Parathyroid adenoma (tissue), 2 donors: ENCODE measurements around the gene R3HDM2.

Source experiments
- H2AFZ ChIP-seq: fragments of 300-600 bp; sonication (generic); one replicate; pipeline ENCODE4 v1.7.0; 2017; ENCODE audit warnings: antibody characterized with exemption, mild to moderate bottlenecking
- H3K27ac ChIP-seq: fragments of 300-600 bp; sonication (generic); one replicate; pipeline ENCODE4 v1.7.0; 2017
- H3K27me3 ChIP-seq: fragments of 300-600 bp; sonication (generic); one replicate; pipeline ENCODE4 v1.7.0; 2017; ENCODE audit warnings: low read length; ENCODE audit not compliant: control insufficient read depth, insufficient read depth
- H3K36me3 ChIP-seq: fragments of 300-600 bp; sonication (generic); one replicate; pipeline ENCODE4 v1.7.0; 2017; ENCODE audit warnings: low read length; ENCODE audit not compliant: control insufficient read depth, insufficient read depth
- H3K4me1 ChIP-seq: fragments of 300-600 bp; sonication (generic); one replicate; pipeline ENCODE4 v1.7.0; 2017; ENCODE audit warnings: control low read depth
- H3K4me2 ChIP-seq: fragments of 300-600 bp; sonication (generic); one replicate; pipeline ENCODE4 v1.7.0; 2017; ENCODE audit warnings: low read length
- H3K4me3 ChIP-seq: fragments of 300-600 bp; sonication (generic); one replicate; pipeline ENCODE4 v1.7.0; 2017; ENCODE audit warnings: low read depth, low read length
- H3K79me2 ChIP-seq: fragments of 300-600 bp; sonication (generic); one replicate; pipeline ENCODE4 v1.7.0; 2017; ENCODE audit warnings: control low read depth
- H3K9ac ChIP-seq: fragments of 300-600 bp; sonication (generic); one replicate; pipeline ENCODE4 v1.7.0; 2017; ENCODE audit warnings: mild to moderate bottlenecking
- H3K9me3 ChIP-seq: fragments of 300-600 bp; sonication (generic); one replicate; pipeline ENCODE4 v1.7.0; 2017; ENCODE audit warnings: low read length; ENCODE audit not compliant: control insufficient read depth
- TF ChIP-seq, protein P1 (sequence below): fragments of 300-600 bp; sonication (generic); IDR thresholded peaks from one replicate; pipeline ENCODE4 v1.7.0; 2017; ENCODE audit warnings: antibody characterized with exemption, mild to moderate bottlenecking
- donor health status: primary hyperparathyroidism.

The R3HDM2 gene

DNA sequence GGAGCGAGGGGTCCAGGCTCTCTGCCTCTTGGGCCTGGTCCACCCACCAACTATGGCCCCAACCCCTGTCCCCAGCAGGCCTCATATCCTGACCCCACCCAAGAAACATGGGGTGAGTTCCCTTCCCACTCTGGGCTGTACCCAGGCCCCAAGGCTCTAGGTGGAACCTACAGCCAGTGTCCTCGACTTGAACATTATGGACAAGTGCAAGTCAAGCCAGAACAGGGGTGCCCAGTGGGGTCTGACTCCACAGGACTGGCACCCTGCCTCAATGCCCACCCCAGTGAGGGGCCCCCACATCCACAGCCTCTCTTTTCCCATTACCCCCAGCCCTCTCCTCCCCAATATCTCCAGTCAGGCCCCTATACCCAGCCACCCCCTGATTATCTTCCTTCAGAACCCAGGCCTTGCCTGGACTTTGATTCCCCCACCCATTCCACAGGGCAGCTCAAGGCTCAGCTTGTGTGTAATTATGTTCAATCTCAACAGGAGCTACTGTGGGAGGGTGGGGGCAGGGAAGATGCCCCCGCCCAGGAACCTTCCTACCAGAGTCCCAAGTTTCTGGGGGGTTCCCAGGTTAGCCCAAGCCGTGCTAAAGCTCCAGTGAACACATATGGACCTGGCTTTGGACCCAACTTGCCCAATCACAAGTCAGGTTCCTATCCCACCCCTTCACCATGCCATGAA is 40.3 kb upstream of the R3HDM2 start:
- H3K27me3 ChIP-seq: peaks cover 5% of the 10 kb centered on the region
- no peak overlapping the region for H3K27ac ChIP-seq
- TF ChIP-seq, protein P1, sequence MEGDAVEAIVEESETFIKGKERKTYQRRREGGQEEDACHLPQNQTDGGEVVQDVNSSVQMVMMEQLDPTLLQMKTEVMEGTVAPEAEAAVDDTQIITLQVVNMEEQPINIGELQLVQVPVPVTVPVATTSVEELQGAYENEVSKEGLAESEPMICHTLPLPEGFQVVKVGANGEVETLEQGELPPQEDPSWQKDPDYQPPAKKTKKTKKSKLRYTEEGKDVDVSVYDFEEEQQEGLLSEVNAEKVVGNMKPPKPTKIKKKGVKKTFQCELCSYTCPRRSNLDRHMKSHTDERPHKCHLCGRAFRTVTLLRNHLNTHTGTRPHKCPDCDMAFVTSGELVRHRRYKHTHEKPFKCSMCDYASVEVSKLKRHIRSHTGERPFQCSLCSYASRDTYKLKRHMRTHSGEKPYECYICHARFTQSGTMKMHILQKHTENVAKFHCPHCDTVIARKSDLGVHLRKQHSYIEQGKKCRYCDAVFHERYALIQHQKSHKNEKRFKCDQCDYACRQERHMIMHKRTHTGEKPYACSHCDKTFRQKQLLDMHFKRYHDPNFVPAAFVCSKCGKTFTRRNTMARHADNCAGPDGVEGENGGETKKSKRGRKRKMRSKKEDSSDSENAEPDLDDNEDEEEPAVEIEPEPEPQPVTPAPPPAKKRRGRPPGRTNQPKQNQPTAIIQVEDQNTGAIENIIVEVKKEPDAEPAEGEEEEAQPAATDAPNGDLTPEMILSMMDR: no peak
- H3K4me2 ChIP-seq: no peak overlapping the region
- H2AFZ ChIP-seq: no peak overlapping the region
- H3K4me1 ChIP-seq: peaks cover 11% of the 10 kb centered on the region
- no peaks in the 10 kb centered on the region for H3K79me2 ChIP-seq
- no peaks in the 10 kb centered on the region for H3K36me3 ChIP-seq
- no peak overlapping the region for H3K9ac ChIP-seq
- no peak overlapping the region for H3K4me3 ChIP-seq
- no peaks in the 10 kb centered on the region for H3K9me3 ChIP-seq

DNA sequence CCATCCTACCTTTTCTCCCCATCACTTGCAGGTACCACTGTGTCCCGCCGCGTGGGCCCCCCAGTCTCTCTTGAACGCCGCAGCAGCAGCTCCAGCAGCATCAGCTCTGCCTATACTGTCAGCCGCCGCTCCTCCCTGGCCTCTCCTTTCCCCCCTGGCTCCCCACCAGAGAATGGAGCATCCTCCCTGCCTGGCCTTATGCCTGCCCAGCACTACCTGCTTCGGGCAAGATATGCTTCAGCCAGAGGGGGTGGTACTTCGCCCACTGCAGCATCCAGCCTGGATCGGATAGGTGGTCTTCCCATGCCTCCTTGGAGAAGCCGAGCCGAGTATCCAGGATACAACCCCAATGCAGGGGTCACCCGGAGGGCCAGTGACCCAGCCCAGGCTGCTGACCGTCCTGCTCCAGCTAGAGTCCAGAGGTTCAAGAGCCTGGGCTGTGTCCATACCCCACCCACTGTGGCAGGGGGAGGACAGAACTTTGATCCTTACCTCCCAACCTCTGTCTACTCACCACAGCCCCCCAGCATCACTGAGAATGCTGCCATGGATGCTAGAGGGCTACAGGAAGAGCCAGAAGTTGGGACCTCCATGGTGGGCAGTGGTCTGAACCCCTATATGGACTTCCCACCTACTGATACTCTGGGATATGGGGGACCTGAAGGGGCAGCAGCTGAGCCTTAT is 39.6 kb upstream of the R3HDM2 start:
- TF ChIP-seq, protein P1: no peak
- Histone ChIP-seq H3K79me2 (no peaks in the 10 kb centered on the region), H3K36me3 (no peaks in the 10 kb centered on the region), H3K9ac (no peak overlapping the region), H3K4me1 (peaks cover 7% of the 10 kb centered on the region), H3K9me3 (no peaks in the 10 kb centered on the region), H2AFZ (no peak overlapping the region), H3K27ac (no peak overlapping the region), H3K27me3 (peaks cover 4% of the 10 kb centered on the region), H3K4me3 (no peak overlapping the region), H3K4me2 (no peak overlapping the region)

DNA sequence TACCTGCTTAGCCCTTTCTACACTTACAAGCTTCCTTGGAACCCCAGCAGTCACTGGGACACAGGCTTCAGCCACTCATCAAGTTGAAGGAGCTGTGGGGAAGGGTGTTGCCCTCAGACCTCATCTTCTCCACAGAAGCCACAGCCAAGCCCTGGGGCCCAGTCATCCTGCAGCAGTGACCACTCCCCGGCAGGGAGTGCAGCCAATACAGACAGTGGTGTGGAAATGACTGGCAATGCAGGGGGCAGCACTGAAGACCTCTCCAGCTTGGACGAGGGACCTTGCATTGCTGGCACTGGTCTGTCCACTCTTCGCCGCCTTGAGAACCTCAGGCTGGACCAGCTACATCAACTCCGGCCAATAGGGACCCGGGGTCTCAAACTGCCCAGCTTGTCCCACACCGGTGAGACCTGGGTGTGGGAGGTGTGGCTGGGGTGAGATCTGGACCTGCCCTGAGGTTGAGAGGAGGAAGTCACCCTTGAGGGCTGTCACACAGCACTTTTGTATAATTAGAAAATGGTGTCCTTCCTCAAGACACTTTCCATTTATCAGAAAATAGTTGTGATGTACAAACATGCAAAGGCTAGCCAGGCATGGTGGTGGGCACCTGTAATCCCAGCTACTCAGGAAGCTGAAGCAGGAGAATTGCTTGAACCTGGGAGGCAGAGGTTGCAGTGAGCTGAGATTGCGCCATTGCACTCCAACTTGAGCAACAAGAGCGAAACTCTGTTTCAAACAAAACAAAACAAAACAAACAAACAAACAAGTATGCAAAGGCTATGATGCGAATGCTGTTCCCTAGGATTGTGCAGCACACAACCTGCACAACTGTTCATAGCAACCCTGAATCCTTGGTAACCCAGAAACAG is 38.7 kb upstream of the R3HDM2 start:
- TF ChIP-seq, protein P1: no peak
- Histone ChIP-seq H3K27ac (no peak overlapping the region), H3K4me2 (no peak overlapping the region), H3K27me3 (no peaks in the 10 kb centered on the region), H3K36me3 (no peaks in the 10 kb centered on the region), H3K4me1 (peaks cover 2% of the 10 kb centered on the region), H3K9me3 (no peaks in the 10 kb centered on the region), H3K9ac (no peak overlapping the region), H2AFZ (no peak overlapping the region), H3K4me3 (no peak overlapping the region), H3K79me2 (no peaks in the 10 kb centered on the region)

DNA sequence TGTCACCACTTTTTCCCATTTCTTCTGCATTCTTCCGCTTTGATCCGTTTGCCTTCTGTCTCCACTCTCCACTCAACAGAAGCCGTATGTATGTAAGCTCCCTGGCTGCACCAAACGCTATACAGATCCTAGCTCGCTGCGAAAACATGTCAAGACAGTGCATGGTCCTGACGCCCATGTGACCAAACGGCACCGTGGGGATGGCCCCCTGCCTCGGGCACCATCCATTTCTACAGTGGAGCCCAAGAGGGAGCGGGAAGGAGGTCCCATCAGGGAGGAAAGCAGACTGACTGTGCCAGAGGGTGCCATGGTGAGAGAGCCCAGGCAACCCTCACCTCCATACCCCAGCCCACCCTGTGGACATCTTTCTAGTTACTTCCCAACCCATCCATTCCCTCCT is 37.1 kb upstream of the R3HDM2 start:
- Histone ChIP-seq H2AFZ (no peak overlapping the region), H3K4me2 (no peak overlapping the region), H3K27ac (no peak overlapping the region), H3K27me3 (no peaks in the 10 kb centered on the region), H3K36me3 (no peaks in the 10 kb centered on the region), H3K4me3 (no peak overlapping the region), H3K79me2 (no peaks in the 10 kb centered on the region), H3K9ac (no peak overlapping the region), H3K9me3 (no peaks in the 10 kb centered on the region), H3K4me1 (no peaks in the 10 kb centered on the region)
- TF ChIP-seq, protein P1: no peak
